Fibroblast of gingiva (primary cell): ENCODE results near the gene KCNQ1.

Experiments
- DNase-seq: peaks from one replicate; pipeline ENCODE4 v3.0.0-alpha.2; 2011; ENCODE audit warnings: low read depth

Gene KCNQ1

DNA sequence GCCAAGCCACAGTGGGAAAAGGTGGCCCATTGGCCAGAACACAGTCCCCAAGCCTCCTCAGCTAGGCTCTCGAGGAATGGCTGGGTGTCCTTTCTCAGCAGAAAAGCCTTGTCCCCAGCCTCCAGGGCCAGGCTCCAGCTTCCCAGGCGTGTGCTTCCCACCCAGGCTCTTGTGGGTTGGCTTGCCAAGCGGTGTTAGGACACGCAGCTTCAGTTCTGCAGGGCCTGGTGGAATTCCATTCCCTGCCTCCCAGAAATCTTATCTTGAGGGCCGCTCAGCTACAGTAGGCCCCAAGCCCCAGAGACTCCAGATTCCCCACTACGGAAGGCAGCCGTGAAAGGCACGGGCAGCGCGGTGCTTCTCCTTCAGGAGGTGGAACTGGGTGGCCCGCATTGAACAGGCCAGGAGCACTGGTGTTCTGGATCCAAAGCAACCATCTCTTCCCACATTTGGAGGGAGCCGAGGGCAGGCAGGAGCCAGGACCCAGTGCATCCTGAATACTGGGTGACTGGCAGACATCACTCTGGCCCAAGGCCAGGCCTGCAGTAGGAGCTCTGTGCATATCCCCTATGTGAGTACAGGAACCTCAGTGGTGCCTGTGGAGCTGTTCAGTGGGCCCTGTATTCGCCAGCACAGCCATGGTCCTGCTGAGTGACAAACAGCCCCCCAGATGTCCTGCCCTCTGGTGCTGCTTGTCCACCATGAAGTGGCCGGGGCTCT is 271.7 kb downstream of the KCNQ1 start:
- DNase-seq, result no peak

DNA sequence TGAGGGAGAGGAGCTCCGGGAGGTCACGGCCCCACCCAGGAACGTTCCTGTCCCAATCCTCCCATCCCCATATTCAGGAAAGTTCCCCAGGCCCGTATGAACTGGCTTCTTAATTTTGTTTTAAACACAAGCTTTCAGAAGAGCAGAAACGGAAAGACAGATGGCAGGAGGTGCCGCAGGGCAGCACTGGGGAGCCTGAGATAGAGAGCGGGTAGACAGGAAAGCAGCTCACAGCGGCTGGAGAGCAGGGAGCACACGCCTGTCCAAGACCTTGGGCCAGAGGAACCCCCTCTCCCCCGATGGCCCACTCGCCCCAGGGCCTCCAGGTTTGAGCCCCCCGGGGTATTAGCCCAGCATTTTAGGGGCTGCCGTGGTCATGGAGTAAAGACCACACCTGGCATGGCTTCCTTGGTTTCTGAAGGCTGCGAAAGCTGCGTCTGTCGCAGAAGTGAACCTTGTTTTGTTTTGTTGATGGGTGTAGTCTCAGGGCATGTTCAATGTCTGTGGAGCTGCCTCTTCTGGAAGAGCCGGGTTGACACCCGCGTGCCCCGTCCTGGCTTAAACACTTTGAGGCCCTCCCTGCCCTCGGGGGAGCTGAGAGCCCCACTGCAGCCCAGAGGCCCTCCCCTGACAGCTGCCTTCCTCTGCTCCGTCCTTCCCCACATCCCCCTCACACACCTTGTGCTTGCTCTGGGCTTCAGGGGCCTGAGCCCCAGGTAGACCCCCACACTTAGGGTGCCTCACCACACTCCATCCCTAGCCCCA is 272.9 kb downstream of the KCNQ1 start:
- no peak for DNase-seq

DNA sequence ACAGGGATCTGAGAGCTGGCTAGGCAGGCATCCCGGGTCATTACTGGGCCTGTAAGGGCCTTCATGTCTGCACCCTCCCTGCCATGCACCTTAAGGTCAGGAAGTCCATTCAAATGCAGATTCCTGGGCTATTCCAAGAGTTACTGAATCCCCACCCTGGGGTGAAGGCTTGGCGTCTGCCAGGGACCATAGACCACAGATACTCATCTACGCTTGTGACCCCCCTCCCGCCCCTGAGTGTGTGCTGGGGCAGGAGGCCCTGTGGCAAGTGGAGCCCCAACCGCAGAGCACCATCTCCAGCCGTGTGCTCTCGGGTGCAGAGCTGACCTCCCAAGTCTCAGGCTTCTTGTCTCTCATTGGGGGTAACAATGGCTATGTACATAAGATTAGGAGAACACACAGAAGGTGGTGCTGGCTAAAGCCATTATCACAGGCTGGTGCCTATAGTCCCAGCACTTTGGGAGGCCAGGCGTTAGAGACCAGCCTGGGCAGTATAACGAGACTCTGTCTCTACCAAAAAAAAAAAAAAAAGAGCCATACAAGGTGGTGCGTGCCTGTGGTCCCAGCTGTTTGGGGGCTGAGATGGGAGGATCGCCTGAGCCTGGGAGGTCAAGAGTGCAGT is 274.1 kb downstream of the KCNQ1 start:
- DNase-seq, result no peak

DNA sequence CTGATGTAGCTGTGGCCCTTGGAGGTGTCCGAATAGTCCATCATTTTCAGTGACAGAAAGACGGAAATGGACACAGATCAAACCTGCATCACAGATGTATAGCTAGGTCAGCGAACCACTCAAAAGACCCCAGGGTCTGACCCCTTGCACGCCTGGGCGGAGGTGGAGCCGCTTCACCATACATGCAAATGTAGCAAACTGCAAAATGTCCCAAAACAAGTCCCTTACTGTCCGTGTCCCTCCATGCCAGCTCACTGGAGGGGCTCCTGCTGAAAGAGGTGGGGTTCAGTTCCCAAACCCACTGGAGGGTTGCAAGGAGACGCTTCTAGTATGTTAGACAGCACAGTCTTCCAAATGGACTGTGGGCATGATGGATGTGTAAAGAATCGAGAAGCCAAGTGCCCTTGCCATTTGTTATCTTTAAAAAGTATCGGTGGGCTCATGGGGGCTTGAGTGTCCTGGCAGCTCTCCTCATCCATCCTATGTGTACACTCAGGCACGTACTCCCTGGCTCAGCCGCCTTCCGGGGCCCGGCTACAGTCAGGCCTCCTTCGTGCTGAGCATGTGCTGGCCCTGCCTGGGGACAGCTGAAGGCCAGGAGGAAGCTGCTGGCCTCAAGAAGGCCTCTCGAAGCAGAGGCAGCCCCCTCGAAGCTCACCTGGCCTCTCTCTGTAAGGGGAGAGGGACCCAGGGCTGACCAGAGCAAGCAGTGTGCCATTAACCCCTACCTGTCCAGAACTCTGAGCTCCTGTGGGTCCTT is 275.2 kb downstream of the KCNQ1 start:
- no peak for DNase-seq

DNA sequence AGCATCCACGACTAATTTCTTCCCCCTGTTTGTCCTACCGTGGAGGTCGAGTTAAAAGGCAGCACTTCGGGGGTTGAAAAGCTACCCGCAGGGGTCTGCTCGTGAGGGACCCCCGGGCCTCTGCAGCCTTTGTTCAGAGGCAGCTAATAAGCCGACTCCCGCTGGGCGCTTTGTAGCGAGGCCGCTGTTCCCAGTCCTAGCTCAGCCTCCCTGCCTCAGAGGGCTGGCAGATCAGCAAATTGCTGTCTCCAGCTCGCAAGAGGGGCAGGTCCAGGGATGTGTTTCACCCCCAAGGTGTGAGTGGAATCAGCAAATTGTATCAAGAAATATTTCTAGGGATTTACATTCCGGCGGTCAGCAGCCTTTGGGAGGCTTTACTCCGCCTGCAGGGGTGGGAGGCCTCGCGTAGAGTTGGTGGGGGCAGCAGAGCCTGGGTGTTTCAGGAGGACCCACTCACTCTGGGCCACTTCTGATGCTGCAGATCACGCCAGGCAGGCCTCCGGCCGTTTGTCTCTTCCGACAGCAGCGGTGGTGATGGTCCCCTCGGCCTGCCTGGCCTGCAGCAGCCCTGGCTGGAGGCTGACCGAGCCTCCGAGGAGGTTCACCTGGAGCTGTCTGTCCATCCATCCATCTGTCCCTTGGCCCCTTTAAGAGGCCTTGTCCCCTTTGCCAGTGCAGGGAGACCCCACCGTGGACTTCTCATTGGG is 276.6 kb downstream of the KCNQ1 start:
- no peak for DNase-seq

DNA sequence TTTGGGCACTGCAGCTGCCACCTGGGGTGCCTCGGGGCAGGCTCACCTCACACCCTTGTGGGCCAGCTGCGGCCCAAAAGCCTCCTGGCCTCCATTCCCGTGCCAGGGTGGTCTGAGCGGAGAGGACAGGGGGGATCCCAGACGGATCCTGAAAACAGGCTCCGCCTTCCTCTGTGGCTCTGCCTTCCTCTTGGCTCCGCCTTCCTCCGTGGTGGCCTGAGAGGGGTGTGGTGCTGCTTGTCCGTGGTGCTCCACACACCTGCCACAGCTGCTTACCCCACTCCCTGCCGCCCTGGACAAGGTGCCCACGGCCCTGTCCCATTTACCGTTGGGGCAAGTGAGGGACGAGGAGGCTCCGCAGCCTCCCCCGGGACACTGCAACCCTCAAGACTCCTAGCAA is 278.1 kb downstream of the KCNQ1 start:
- DNase-seq, result no peak

DNA sequence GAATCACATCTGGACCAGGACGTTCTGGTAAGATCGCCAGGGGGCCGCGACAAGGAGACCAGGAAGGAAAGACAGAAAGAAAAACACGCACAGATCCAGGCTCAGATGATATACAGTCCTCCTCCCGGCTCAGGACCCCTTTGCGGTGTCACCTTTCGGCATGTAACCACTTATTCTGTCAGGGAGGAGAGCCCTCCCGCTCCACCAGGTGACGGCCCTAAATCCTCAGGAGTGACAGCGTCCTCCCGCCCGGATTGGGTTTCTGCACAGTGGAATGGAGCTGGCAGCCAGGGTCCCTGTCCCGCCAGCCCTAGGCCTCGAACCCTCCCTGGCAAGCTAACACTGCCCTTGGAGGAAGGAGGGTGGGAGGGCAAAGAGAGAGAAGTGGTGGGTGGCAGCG is 279.3 kb downstream of the KCNQ1 start:
- no peak for DNase-seq

DNA sequence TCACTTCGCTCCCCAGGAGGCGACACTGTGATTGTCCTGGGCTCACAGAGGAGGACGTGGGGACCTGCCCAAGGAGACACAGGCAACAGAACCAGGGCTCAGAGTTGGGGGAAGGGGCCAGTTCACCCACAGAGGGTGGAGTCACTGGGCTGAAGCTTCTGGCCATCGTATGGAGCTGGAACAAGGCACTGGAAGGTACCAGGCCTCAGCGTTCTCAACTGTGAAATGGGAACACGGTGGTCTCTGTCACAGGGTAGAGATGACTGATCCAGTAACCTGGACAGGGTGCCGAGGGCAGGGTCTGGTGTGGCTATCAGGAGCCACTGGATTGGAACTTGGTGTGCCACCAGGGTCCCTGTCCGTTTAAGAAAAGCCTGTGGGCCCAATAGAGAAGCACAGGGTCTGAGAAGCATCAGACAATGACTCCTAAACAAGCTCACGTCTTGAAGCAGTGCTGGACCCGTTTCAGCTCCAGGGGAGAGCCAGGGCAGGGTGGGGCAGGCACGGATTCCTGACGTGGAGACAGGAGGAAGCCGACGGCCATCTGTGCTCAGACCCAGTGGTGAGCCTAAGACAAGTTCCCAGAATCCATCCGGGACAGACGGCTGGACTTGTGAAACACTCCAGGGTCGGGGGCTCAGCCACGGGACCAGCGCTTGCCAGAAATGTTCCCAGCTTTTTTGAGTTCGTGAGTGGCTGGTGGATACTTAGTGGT is 280.0 kb downstream of the KCNQ1 start:
- no peak for DNase-seq

DNA sequence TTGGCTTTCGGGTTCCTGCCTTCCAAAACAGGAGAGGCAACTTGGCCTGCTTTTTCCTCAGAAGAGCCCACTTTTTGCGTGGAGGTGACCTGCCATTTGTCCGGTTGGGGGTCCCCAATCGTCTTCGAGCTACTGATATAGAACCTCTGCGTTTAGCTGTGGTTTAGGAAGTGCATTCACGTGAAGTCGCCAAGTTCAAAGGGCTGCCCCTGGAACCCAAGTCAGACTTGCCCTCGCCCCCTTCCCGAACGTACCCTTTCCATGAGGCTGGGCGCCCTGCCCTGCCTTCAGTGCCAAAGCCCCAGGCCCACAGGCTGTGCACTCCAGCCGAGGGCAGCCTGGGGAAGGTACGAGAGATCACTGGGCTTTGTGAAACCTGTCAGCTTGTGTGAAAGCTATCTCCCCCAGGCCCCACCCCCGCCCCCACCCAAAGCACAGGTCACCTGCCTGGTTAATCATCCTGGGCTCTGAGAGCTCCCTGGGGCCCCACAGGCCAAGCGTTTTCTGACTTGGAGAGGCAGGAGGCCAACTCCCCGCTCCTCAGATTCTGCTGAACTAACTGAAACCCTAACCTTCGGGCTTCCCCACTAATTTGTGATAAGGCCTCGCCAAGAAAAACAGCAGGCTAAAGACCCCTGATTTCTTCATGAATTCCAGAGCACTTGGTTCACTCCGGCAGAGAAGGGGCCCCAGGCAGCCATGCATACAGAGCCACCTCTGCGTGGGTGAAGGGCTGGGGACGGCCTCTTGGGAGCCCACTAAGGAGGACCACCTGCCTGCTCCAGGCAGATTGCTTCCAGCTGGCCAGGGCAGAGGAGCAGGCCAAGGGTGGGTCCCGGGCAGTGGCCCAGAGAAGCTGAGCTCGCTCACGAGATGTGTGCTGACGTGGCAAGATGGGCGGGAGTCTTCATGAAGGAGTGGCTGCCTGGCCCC is 280.8 kb downstream of the KCNQ1 start:
- no peak for DNase-seq

DNA sequence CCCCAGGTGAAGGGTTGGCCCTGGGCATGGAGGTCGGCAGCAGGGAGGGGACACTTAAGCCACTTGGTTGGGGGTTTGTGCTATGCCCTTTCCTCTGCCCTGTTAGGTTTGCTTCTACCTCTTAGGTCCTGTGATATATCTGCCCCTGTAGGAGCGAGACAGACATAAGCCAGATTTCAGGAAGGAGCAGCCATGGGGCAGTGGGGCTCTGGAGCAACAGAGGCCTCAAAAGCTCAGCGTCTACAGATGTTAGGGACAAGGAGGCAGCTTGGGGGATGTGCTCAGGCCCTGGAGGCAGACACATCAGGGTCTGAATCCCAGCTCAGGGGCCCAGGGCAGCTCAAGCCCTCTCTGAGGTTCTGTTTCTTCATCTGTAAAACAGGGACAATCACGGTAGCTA is 282.2 kb downstream of the KCNQ1 start:
- DNase-seq, result no peak

DNA sequence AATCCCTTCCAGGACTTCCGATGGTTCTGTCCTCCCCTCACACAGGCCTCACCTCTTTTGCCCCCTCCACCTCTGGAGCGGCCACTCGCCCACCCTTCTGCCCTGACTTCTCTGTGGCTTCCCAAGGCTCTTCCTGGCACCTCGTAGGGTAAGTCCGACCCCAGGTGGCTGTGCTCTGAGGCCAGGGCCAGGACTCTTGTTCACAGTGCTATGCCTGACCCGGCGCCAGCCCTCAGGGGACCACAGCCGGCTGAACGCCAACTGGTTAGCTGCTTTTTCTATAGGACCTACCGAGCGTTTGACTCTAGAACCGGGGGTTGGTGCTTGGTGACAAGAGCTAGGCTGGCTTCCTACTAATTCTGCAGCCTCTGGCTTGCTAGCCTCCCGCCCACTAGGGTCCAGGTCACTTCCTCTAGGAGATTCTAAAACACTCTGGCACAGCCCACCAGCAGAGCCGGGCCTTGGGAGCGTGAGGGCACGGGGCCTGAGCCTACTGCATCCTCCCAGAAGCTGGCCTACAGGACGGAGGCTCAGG is 283.4 kb downstream of the KCNQ1 start:
- DNase-seq, result no peak

DNA sequence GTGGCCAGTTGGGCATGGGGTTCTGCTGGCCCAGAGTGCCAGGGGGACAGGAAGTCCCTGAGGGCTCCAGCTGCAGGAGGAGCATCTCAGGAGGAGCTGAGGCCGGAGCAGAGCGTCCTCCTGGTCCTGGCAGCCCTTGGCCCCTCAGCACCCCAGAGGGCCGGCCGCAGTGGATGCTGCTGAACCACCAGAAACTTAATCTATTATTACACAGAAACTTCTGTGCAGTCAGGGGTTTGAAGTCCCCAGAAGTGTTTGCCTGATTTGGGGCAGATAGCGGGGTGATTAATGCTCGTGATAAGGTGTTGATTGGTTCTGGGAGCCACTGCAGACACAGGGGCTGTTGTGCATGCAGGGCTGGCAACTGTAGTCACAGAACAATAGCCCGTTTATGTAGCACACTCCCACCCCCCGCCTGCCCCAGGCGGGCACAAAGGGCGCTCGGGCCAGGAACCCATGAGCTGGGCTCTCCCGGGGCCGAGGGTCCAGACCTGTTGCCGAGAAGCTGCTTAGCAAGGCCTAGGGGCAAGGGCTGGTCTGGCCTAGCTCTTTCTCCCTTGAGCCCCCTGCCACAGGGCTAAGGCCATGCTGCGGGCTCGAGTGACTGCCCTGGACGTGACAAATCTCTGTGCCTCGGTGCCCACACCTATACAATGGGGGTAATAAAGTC is 284.0 kb downstream of the KCNQ1 start:
- no peak for DNase-seq

DNA sequence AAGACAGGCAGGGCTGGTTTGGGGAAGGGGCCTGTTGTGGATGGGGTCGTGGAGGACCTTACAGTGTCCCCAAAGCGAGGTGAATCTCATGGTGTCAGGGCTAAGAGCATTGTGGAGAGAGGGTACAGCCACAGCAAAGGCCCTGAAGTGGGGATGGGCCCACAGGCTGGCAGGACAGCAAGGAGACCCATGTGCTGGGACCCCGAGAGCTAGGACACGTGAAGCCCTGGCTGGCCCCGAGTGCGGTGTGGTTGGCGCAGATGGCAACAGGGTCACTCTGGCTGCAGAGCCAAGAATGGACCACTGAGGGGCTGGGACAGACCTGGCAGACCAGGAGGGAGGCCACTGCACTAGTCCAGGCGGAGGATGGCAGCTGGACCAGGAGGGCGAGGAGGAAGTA is 285.0 kb downstream of the KCNQ1 start:
- DNase-seq, result no peak

DNA sequence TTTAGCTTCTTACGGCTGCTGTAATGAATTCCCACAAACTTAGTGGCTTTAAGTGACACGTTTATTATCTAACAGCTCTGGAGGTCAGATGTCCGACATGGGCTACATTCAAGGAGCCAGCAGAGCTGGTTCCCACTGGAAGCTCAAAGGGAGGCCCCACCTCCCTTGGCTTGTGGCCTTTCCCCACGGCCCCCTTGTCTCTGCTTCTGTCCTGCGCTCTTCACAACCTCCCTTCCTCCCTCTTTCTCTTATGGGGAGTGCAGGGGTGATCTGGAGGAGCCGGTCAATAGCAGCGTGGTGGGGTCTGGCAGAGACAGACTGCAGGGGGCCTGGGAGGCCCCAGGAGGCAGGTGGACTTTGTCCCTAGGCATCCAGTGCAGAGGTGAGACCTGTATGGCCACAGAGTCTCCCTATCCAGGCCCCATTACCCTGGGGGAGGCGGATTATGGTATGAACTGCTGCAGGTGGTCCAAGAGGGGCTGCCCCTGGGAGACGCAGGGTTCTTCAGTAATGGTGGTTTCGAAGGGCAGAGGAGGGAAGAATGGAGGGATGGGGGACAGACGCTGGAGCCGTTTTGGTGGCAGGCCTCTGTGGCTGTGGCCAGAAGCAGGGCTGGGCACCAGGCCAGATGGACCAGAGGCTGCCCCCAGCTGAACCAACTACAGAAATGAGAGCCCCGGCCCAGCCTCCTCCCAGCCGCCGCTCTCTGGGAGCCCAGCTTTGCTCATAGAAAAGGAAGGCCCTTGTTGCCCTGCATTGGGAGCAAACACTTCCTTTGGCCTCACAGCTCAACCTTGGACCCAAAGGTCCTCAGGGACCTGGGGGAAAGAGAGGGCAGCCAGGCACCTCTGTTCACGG is 285.7 kb downstream of the KCNQ1 start:
- DNase-seq, result no peak

DNA sequence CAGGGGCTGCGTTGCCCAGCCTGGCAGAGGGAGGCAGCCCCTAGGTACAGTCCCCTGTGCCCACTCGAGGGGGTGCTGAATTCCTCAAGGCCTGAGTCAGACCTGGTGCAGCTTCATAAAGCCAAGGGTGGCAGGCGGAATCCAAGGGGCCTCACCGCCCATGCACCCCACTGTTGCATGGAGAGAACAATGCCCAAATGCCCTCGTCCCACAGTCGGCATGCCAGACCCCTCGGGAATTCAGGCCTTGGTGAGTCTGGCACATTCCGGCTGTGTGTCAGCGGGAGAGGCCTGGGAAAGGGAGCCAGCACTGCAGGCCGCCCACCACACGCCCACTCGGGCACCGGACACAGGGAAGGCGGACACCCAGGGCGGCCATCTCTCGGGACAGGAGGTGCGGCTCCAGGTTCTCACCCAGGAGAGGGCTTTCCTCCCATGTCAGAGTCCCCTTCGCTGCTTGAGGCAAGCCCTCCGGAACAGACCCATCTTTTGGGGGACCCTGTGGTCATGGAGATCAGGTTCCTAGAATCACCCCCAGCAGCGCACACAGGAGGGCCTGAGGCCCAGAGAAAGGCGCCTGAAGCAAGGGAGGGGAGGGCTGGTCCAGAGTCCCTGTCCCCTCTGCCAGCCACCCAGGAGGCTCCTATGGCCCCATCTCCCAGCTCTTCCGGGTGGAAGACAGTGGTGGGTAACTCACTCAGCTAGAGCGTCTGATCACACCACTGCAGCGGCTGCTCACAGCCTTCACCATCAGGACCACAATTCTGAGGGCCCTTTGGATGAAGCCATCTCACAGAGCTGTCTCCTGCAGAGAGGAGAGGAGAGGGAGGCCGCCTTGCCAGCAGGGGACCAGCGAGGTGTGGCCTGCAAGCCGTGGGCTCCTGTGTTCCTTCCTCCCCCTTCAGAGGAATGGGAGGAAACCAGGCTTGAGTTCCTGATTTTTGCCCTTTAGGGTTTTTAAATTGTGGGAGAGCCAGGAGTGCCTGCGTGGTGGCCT is 286.6 kb downstream of the KCNQ1 start:
- DNase-seq, result no peak

DNA sequence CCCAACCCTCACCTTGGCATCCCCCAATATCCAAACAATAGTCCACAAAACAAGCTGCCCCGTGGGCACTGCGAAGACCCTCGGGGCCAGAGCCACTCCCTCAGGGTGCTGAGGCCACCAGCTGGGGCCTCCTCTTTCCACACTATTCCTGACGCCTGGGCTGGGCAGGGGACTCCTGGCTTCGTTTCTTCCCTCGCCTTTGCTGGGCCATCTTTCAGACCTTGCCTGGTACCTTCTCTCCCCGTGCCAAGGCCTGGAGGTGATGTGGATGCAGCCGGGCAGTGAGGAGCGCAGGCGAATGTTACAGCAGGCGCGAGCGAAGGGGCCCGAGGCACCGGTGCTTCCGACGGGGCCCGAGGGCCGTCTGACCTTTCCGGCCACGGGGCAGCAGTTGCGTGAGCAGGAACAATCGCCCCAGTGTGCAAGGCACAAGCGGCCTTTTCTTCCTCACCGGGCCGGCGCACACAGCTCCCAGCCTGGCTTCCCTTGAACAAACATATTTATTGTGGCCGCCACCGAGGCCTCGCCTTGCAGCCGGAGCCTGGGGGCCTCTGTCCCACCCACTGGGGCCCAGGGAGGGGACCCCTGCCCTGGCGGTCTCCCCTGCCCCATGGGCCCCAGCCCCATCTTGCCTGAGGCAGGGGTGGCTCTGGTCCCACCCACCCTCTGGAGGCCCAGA is 287.6 kb downstream of the KCNQ1 start:
- DNase-seq, result no peak
